Dermis microvascular lymphatic vessel endothelial cell (primary cell): ENCODE data around the gene WDR89. TPM values are rescaled to one million over a fixed set of nuclear protein-coding genes. Genes with fewer than 3 reads are reported as not detected.
A peak's percentile ranks its signal among the peaks of the same experiment; 100 is the strongest.
"Not testable (repeated sequence)": the region's sequence is repeated elsewhere in the genome, so short reads cannot be mapped to it uniquely, and the experiment has no call there.

Experiments used
- DNase-seq, 2 donors: peaks; one replicate each; pipeline versions ENCODE4 v3.0.0 to v3.0.0-alpha.2; 2010; ENCODE audit warnings: low read depth in 2 of 2
- total RNA-seq: library from RNA; depleted of rRNA; stranded (reverse); fragments of >200 nt; gene quantifications from 2 replicates; pipeline ENCODE4 v1.2.1, GENCODE V29; 2014

Gene WDR89, protein sequence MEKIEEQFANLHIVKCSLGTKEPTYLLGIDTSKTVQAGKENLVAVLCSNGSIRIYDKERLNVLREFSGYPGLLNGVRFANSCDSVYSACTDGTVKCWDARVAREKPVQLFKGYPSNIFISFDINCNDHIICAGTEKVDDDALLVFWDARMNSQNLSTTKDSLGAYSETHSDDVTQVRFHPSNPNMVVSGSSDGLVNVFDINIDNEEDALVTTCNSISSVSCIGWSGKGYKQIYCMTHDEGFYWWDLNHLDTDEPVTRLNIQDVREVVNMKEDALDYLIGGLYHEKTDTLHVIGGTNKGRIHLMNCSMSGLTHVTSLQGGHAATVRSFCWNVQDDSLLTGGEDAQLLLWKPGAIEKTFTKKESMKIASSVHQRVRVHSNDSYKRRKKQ
- 10.6 and 11.9 TPM in 2 replicates for total RNA-seq

DNA sequence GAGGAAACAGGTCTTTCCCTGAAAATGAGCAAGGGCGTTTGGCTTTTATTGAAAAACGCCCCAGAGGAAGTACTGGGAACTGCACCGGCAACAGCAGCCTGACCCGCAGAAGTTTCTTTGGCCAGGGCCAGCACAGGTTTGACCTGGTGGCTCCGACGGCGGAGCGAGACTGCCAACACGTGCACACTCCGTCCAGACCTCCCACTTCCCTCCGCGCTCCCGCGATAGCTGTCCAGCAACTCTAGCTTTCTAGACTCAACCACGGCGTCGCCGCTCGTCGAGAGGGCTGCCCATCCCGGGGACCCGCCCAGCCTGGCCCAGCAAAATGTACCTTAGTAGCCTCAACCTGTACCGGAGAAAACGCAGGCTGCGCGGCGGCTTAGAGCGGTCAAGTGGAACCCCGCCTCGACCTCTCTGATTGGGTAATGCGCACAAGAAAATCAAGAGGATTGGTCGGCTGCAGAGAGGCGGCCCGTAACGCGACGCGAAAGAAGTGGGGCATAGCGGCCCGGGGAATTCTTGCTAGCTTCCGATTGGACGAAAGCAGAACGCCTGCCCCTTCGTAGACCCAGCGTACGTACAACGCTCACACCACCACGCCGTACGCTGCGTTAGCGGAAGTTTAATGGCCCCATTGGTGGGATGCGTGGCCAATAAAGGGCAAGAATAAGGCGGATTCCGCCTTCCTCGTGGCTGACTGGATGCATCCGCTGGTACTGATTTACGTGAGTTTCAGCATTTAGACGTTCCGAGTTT lies at the start of gene WDR89:
WDR89 (minus strand) TSS at position 399 of the 756 bp plus-strand sequence. CDS start 41,929 bp downstream, outside the sequence.
- DNase-seq: peak; percentile 99 to 100

DNA sequence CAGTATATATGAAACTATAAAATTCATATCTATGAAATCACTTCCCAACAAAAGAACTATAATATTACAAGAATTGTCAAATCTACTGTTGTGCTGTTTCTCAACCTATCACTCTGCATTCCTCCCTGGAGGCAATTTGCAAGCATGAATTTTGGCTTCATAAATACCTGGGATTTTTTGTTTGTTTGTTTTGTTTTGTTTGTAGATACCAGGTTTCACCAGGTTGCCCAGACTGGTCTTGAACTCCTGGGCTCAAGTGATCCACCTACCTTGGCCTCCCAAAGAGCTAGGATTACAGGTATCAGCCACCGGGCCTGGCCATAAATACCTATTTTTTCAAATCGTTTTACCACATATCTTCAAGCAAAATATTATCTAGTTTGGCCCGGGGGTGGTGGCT lies 47.5 kb upstream of the WDR89 start:
- DNase-seq: no peak

DNA sequence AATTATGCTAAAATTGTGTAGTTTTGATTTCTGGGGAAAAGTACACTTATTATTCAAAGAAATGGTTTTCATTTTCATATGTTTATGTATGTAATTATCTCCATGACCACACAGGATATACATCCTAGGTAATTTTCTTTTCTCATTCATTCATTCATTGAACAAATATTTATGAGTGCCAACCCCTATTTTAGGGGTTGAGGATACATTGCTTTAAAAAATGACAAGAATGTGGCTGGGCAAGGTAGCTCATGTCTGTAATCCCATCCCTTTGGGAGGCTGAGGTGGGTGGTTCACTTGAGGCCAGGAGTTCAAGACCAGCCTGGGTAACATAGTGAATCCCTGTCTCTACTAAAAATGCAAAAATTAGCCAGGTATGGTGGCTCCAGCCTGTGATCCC lies 45.3 kb upstream of the WDR89 start:
- no peak for DNase-seq

DNA sequence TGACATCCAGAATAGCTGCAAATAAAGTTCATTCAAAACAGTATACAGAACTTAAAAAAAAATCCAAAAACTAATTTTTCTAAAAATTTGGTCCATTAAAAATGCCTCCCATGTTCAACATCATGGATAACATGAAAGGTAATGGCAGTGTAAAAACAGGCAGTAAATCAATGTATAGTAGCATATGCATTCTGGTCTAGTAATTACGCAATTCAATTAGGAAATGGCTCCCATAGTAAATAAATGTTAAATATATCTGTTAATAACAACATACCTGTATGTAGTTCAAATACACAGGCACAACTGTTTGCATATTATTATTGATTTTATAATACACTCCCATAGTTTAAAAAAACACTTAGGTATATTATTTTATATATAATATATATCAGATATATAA lies 43.7 kb upstream of the WDR89 start:
- DNase-seq: no peak

DNA sequence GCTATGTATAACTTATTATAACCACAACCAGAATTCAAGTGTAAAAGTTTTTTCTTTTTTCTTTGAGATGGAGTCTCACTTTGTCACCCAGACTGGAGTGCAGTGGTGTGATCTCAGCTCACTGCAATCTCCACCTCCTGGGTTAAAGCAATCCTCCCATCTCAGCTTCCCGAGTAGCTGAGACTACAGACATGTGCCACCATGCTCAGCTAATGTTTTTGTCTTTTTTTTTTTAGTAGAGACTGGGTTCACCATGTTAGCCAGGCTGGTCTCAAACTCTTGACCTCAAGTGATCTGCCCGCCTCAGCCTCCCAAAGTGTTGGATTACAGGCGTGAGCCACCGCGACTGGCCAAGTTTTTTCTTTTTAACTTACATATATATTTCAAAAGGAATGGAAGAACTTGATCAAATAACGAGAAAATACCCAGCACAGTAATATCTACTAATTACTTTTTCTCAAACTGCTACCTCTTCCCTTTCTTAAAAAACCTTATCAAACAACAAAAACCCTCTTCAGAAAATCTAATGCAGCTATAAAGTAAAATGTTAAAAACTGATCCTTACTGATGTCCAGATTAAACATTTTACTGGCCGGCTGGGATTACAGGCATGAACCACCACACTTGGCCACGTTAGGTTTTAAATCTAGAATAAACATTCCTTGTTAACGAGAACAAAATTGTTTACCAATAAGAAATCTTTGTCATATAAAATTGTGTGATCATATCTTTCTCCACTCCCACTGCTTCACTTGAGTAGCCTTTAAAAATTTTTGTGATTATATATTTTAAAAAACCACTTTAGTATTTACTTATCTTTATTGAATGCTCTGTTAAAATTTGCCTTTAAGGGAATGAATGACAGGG lies 41.3 kb upstream of the WDR89 start:
- DNase-seq: no peak

DNA sequence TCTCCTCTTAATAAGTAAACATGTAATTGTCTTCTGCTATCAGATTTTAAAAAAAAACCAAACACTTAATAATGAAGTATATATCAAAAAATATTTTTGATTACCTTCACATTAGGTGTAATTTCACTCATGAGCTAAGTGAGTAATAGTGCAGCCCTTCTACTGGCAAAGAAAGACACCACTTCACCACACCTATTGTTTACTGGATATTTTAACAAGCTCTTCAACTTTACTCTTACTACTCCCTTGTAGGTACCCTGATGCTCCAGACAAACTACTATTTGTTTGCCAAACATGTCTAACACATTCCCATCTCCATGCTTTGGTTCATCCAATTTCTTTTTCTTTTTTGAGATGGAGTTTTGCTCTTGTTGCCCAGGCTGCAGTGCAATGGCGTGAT lies 36.9 kb upstream of the WDR89 start:
- no peak for DNase-seq

DNA sequence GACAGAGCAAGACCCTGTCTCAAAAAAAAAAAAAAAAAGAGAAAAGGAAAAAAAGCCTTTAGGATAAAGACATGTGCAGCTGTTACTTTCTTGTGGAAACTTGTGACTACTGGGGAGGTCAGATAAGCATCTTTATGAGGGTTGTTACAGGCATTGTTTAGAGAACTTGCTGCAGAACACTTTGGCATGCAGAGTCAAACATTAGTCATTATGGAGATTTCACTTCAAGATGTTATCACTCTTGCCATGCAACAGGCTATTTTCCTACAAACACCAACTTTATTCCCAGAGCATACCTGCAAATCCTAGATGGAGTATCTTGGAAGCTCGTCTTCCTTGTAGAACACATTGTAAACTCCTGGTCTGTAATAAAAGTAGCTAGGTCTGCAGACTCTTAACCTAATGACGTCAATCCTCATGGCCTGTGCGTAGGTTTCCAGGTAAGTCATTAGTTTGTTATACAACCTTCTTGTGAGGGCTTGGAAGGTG lies 36.3 kb upstream of the WDR89 start:
- peak in 1 of 2 donors; percentile 90 for DNase-seq

DNA sequence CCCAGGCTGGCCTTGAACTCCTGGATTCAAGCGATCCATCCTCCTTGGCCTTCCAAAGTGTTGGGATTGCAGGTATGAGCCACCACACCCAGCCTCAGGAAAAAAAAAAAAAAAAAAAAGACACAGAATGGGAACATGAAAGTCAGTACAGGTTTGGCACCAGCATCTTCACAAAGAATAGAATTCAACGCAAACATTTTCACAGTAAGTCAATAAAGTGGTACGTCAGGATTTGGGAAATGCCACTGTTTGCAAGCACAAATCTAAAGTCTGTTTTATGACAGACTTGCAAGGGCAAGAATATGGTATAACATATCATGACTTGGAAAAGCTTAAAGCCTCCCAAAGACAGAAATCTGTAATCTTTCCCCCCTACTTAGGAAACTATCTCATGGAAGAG lies 34.9 kb upstream of the WDR89 start:
- DNase-seq: no peak

DNA sequence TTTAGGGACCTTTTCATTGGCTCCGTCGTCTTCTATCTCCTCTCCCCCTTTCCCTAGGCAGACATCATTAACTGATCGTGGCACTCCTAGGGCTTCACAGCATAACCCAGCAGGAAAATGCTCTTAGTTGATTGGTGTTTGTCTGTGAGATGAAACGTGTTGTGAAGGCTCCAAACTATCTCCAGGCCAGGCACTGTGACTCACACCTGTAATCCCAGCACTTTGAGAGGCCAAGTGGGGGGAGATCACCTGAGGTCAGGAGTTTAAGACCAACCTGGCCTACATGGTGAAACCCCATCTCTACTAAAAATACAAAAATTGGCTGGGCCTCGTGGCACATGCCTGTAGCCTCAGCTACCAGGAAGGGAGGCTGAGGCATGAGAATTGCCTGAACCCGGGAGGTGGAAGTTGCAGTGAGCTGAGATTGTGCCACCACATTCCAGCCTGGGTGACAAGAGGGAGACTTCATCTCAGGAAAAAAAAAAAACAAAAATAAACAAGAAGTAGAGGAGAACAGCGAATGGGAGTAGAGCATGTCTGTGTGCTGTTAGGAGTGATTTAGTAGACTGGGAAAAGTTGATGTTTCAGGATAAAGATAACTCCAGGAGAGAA lies 32.3 kb upstream of the WDR89 start:
- no peak for DNase-seq

DNA sequence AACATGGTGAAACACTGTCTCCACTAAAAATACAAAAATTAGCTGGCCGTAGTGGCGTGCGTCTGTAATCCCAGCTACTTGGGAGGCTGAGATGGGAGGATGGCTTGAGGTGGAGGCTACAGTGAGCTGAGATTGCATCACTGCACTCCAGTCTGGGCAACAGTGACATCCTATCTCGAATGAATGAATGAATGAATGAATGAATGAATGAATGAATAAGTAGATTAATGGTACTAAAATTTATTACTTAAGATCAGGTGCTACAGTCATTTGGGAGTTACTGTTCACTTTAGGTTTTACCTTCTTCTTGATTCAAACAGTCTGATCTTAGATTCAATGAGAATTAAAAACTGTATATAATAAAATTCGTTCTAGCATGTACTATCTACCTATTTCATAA lies 31.6 kb upstream of the WDR89 start:
- no peak for DNase-seq

DNA sequence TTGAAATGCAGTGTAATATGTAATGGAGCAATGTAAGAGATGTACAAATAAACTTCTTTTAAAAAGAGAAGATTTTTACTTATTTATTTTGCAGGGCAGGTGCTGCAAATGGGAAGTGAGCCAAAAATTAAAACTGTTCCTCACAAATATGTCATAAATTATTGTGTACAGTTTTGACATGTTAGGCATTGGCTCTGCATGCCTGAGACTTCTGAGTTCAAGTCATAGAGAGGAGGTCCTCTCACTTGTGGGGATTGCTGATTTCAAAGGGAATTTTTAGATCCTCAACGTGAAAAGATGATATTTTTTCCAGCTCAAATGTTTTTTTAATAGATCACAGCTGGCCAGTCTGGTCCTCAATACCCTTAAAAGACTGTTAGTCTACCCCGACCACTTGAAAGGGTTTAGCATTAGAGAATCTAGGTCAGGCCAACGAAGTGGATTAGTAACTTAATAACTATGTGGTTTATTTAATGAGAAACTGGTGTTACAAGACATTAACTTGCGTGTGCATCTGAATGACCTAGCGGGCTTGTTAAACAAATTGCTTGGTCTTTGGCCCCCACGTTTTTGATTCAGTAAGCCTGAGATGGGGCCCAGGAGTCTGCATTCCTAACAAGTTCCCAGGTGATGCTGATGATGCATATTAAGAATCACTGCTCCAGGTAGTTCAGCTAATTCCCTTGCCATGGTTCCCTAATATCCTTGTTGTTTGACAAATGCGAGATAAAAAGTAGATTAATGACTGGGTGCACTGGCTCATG lies 30.9 kb upstream of the WDR89 start:
- no peak for DNase-seq

DNA sequence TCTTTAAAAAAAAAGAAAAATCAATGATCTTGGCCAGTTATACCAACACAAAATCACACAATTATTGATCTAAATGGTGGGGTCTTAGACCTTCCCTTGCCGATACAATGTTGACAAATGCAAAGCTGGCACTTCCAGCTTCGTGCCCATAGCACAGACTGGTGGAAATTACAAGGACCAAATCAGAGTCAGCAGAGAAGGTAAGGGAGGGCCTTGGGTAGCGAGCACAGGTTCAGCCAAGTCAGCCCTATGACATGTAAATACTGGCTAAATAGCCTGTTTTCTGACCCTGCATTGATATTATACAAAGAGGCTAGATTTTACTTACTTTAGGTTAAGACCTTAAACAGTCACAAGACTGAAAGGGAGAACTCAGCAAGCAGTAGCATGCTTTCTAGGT lies 30.3 kb upstream of the WDR89 start:
- no peak for DNase-seq

DNA sequence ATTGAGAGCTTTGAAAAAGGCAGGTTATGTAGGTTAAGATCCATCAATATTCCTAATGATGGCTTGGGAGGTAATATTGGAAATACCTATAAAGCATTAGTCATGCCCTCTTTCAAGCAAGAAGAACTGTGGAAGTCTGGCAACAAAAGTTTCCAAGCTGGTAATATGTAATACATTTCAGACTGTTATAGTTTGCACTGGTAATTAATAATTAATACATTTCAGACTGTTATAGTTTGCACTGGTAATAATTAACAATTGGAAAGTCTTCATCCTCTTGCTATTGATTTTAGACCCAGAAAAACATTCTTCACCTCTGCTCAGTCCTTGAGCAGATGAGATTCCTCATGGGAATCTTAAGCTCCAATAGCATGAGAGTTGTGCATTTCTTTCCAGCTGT lies 29.0 kb upstream of the WDR89 start:
- DNase-seq: no peak

DNA sequence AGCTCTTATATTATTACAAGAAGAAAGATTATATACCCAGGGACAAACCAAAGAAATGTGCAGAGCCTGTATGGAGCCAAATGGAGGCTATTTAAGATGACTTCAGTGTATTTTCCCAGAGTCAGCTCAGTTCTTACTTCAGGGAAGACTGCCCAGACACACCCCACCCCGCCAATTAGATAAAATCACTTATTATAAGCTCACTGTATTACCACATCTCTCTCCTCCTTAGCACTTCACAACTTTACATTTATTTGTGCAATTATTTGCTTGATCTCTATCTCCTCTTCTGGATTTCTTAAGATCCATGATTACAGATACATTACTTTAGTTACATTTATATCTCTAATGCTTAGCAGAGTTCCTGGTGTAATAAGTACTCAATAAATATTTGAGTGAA lies 24.7 kb upstream of the WDR89 start:
- DNase-seq: no peak

DNA sequence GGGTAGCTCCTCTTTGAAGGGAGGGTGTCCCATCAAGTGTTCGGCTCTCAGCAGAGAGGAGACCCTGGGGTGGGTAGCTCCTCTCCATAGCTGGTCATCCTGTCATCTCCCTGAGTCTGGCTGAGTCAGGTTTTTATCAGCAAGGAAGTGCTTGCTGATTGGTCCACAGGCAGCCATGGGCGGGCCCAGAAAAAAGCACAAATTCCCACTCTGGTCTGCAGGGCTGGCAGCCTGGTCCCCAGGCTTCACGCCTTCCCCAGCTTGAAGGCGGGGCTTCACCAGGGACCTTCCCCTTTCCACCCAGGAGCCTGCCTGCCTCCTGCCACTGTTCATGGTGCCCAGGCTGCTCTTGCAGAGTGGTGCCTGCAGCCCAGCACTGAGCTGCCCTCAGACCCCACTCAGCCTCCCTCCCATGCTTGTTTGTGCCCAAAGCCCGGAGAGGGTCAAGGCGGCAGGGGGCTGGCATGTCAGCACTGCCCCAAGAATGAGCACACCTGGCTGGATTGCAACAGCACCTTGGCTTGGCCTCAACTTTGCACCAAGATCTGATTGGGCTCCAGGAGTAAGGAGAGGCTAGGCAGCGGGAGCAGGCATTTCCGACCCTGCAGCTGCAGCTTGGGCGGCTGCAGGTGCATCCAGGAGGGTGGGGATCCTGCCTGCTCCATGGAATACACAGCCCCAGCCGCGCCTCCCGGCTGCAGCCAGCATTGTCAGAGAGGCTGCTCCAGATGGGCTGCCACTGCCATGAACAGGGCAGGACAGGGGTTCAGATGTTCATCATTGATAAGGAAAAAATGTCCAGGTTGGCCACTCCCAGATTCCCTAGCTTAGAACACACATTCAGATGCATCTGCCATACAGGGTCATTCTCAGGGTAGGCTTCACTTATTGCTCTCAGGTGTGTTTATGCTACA lies 22.0 kb upstream of the WDR89 start:
- DNase-seq: no peak

DNA sequence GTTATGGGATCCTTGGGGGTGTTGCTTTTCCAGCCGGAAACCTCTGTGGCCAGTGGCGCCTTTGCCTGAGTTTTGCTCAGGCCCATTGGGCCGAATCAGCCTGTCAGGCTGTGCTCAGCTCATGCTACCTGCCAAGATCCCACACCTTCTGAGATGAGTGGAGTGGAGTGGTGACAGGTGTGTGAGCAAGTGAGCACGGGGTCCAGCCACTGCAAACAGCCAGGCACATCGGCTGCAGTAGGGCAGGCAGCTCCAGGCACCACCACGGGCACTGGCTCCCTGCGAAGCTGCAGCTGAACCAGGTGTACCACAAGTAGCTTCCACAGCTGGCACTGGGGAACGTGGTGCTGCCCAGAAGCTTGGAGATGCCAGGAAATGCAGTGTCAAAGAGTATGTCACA lies 21.1 kb upstream of the WDR89 start:
- no peak for DNase-seq

DNA sequence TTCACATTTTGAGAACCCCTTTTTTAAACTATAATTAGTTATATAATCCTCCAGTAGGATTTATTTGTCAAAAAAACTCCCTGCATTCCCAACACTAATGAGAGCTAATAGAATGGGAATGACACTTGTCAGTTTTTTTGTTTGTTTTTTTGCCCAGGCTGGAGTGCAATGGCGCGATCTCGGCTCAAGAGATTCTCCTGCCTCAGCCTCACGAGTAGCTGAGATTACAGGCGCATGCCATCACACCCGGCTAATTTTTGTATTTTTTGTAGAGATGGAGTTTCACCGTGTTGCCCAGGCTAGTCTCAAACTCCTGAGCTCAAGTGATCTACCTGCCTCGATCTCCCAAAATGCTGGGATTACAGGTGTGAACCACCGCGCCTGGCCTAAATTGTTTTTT lies 20.2 kb upstream of the WDR89 start:
- DNase-seq: not testable (repeated sequence)

DNA sequence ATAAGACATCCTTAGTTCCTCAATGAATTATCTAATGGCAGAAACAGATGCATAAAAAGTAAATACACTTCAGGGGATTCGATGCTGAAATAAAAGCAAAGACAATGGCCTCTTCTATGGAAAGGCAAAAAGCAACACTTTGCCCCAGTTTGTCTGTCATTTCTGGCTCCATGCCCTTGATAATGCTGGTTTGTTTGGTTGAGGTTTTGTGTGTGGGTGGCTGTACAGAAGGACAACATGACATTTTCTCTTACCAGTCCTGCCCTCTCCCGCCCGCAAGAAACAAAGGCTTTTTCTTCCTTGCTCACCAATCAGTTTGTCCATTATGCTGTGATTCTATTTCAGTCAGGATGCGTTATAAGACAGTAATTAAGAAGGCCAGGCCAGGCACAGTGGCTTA lies 18.1 kb upstream of the WDR89 start:
- no peak for DNase-seq

DNA sequence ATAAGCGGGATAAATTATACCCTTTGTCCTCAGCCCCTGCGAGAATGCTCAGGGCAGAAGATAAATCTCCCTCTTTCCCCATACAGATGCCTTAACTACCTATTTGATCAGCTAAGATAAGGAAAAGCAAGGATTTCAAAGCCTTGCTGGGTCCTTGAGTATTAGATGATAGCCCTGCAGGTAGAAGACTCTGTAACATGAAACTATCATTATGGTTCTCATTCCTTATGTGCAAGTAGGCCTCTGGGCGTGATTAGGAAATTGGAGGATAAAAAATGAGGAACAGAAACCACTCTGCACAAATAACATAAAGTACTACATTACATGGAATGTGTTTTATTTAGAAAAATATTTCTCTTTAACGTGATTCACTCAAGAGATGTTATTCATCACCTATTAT lies 14.5 kb upstream of the WDR89 start:
- DNase-seq: no peak

DNA sequence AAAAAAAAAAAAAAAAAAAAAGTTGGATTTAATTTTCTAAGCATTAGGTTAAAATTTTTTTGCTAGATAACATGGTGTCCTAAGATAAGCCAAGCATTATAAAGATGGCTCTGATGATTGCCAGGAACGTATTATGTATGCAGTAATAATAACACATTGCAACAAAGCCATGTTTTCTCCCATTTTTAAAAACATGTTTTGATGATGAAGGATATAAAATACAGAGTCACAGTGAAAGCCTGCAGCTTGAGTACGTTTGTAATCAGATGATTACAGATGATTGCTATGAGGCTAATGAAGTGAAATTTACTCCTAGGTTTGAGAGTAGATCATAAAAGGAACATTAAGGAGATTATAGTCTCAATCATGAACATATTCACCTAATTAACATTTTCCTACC lies 13.3 kb upstream of the WDR89 start:
- no peak for DNase-seq
